ENCODE results near the gene ERGIC1. TPM values are rescaled to one million over a fixed set of nuclear protein-coding genes. Genes with fewer than 3 reads are reported as not detected.
"Not testable (repeated sequence)": the region's sequence is repeated elsewhere in the genome, so short reads cannot be mapped to it uniquely, and the experiment has no call there.

ERGIC1 gene
- total and polyA plus RNA-seq, 8 donors, result 54.5 to 293 (median 104) TPM

- no peak for DNase-seq
- peak overlapping the region in 3 of 4 donors; percentile 10 to 22 (median 10) for H3K4me3 ChIP-seq
Measured at GRCh38 chr5:172807766-172808311, 26.2 kb upstream of the ERGIC1 start.

DNA sequence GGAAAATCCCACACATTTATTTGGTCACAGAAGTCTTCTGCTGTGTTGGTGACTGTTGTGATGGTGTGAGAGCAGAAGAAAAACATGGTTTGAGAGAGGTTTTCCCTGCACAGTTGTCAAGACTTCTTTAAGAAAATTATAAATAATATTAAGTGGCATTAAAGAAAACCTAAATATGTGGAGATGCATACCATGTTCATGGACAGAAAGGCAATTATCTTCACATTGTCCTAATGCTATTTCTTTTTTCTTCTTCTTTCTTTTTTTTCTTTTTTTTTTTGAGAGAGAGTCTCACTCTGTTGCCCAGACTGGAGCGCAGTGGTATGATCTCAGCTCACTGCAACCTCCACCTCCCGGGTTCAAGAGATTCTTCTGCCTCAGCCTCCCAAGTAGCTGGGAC is 24.3 kb upstream of the ERGIC1 start:
- DNase-seq, result no peak
- TF ChIP-seq POLR2AphosphoS5 (IDR thresholded peaks at IDR 0.05) (no peak), POLR2A (IDR thresholded peaks at IDR 0.05) (no peak), EP300 (IDR thresholded peaks at IDR 0.05) (no peak)
- TF ChIP-seq, protein P1, sequence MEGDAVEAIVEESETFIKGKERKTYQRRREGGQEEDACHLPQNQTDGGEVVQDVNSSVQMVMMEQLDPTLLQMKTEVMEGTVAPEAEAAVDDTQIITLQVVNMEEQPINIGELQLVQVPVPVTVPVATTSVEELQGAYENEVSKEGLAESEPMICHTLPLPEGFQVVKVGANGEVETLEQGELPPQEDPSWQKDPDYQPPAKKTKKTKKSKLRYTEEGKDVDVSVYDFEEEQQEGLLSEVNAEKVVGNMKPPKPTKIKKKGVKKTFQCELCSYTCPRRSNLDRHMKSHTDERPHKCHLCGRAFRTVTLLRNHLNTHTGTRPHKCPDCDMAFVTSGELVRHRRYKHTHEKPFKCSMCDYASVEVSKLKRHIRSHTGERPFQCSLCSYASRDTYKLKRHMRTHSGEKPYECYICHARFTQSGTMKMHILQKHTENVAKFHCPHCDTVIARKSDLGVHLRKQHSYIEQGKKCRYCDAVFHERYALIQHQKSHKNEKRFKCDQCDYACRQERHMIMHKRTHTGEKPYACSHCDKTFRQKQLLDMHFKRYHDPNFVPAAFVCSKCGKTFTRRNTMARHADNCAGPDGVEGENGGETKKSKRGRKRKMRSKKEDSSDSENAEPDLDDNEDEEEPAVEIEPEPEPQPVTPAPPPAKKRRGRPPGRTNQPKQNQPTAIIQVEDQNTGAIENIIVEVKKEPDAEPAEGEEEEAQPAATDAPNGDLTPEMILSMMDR (IDR thresholded peaks at IDR 0.05), result no peak

More at GRCh38 chr5:172807766-172808311, 26.2 kb upstream of the ERGIC1 start:
- Histone ChIP-seq H3K27ac (peak overlapping the region; percentile 82 to 88 (median 85)), H3K27me3 (no peaks in the 10 kb centered on the region), H3K36me3 (no peaks in the 10 kb centered on the region), H3K4me1 (peaks cover 3 to 12% (median 7%) of the 10 kb centered on the region in 4 donors), H3K9me3 (peaks cover 0 to 6% (median 3%) of the 10 kb centered on the region in 4 donors)
- WGBS, 5 donors, result 86 to 91% (median 88%) methylated on average over 11 of the region's 11 CpGs
- intact Hi-C loops (cut with DNase I; ENCODE audit: low total_unique reads), result no loop called here
- TF ChIP-seq POLR2AphosphoS5 (IDR thresholded peaks at IDR 0.05) (no peak), POLR2A (IDR thresholded peaks at IDR 0.05) (no peak), EP300 (IDR thresholded peaks at IDR 0.05) (no peak)
- TF ChIP-seq, protein P1 (IDR thresholded peaks at IDR 0.05), result no peak

GRCh38 chr5:172810996-172811395 is 23.1 kb upstream of the ERGIC1 start:
- peaks cover 3 to 12% (median 7%) of the 10 kb centered on the region in 4 donors for H3K4me1 ChIP-seq
- H3K4me3 ChIP-seq; H3K27ac ChIP-seq; H3K27me3 ChIP-seq; DNase-seq; intact Hi-C loops (cut with DNase I; ENCODE audit: low total_unique reads); H3K36me3 ChIP-seq; H3K9me3 ChIP-seq: not testable (repeated sequence)
- 92 to 100% (median 96%) methylated on average over 4 of the region's 4 CpGs for WGBS, 5 donors

More for the DNA sequence above, 24.3 kb upstream of the ERGIC1 start:
- intact Hi-C loops (cut with DNase I; ENCODE audit: low total_unique reads), result no loop called here
- peaks cover 3 to 12% (median 7%) of the 10 kb centered on the region in 4 donors for H3K4me1 ChIP-seq
- no peaks in the 10 kb centered on the region for H3K36me3 ChIP-seq
- no peak overlapping the region for H3K27ac ChIP-seq
- whole genome bisulfite sequencing, 5 donors, result 97 to 100% (median 98%) methylated on average over 2 of the region's 2 CpGs
- peaks cover 0 to 6% (median 3%) of the 10 kb centered on the region in 4 donors for H3K9me3 ChIP-seq
- H3K27me3 ChIP-seq, result no peaks in the 10 kb centered on the region
- no peak overlapping the region for H3K4me3 ChIP-seq

DNA sequence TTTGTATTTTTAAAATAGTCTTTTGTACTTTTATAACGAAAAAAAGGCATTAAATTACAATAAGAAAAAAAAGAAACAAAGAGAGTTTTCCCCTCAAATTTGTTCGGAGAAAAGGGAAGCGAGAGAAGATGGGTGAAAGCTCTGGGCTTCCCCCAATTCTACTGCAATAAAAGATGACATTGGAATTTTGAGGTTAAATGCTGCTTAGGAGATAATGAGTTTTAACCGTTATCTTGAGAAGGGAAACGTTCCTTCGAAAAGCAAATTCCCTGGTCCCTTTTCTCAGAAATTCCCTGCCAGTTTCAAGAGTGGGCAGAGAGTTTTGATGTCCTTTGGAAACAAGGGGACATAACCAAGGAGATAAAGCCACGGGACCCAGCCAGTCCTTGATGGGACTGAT is 18.4 kb upstream of the ERGIC1 start:
- Histone ChIP-seq H3K27ac (no peak overlapping the region), H3K9me3 (no peaks in the 10 kb centered on the region), H3K4me1 (peaks cover 0 to 14% (median 13%) of the 10 kb centered on the region in 4 donors), H3K36me3 (no peaks in the 10 kb centered on the region), H3K27me3 (no peaks in the 10 kb centered on the region), H3K4me3 (no peak overlapping the region)
- 74 to 81% (median 77%) methylated on average over 7 of the region's 7 CpGs for WGBS, 5 donors
- DNase-seq, result no peak
- intact Hi-C loops (cut with DNase I; ENCODE audit: low total_unique reads), result no loop called here
- TF ChIP-seq POLR2AphosphoS5 (IDR thresholded peaks at IDR 0.05) (no peak), EP300 (IDR thresholded peaks at IDR 0.05) (no peak), POLR2A (IDR thresholded peaks at IDR 0.05) (no peak)
- TF ChIP-seq, protein P1 (IDR thresholded peaks at IDR 0.05), result no peak

DNA sequence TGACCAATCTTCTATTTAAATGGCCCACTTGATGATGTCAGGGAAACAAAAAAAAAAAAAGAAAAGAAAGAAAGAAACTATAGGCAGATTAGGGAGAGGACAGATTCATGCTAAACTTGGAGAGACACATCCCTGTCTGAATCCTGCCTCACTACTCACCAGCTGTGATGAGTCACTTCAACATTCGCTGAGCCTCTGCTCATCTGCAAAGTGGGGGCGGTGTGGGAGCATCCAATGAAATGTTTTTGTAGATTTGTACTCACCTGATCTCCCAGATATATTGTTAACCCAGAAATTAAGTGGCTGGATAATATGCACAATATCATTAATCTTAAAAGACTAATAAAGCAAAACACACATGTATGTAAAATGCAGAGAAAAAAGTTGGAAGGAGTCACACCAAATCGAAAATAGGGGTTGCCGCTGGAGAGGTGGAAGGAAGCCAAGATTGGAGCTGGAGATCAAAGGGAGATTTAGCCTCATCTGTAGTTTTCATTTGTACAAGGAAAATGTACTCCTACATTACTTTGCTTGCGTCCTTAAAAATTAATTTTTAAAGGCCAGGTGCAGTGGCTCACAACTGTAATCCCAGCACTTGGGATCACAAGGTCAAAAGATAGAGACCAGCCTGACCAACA is 17.0 kb upstream of the ERGIC1 start:
- intact Hi-C loops (cut with DNase I; ENCODE audit: low total_unique reads), result no loop called here

More for the DNA sequence above, 17.0 kb upstream of the ERGIC1 start:
- no peak for TF ChIP-seq POLR2AphosphoS5 (IDR thresholded peaks at IDR 0.05)
- TF ChIP-seq, protein P1 (IDR thresholded peaks at IDR 0.05), result no peak
- no peak for TF ChIP-seq POLR2A (IDR thresholded peaks at IDR 0.05)
- TF ChIP-seq EP300 (IDR thresholded peaks at IDR 0.05), result no peak
- DNase-seq, result no peak
- Histone ChIP-seq H3K27ac (no peak overlapping the region), H3K9me3 (no peaks in the 10 kb centered on the region), H3K36me3 (no peaks in the 10 kb centered on the region), H3K4me1 (peaks cover 0 to 14% (median 13%) of the 10 kb centered on the region in 4 donors), H3K4me3 (no peak overlapping the region), H3K27me3 (no peaks in the 10 kb centered on the region)
- WGBS, 5 donors, result 52 to 63% (median 61%) methylated on average over 5 of the region's 5 CpGs

Data from stomach (tissue), 9 donors.